ENCODE results near the gene PLPP3.

The PLPP3 gene

DNA sequence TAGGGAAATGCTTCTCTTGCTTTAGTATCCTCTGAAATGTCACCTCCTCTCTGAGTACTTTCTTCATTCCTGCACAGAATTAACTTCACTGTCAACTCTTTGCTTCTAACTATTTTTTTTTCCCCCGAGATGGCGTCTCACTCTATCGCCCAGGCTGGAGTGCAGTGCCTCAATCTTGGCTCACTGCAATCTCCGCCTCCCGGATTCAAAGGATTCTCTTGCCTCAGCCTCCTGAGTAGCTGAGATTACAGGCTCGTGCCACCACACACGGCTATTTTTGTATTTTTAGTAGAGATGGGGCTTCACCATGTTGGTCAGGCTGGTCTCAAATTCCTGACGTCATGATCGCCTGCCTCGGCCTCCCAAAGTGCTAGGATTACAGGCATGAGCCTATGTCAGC is 1.4 kb upstream of the PLPP3 start:
- Histone ChIP-seq H4K91ac (ENCODE audit: low read depth, low read length) (peak overlapping the region; percentile 95), H3K4ac (ENCODE audit: low read depth, low read length) (peak overlapping the region; percentile 70), H3K4me3 (ENCODE audit: low read depth, low read length) (no peak overlapping the region), H3K36me3 (ENCODE audit: control insufficient read depth in 1 of 2, insufficient read depth in 2 of 2, low read length in 2 of 2) (peaks cover 2 to 8% of the 10 kb centered on the region in 2 experiments), H4K12ac (ENCODE audit: low read depth, low read length) (no peak overlapping the region), H3K27ac (ENCODE audit: low read depth, low read length) (peak overlapping the region; percentile 90), H2AK5ac (ENCODE audit: low read length) (peak overlapping the region; percentile 93), H3K14ac (ENCODE audit: low read length) (peak overlapping the region; percentile 92), H3K79me2 (ENCODE audit: control insufficient read depth, insufficient read depth, low read length, poor library complexity) (peaks cover 27% of the 10 kb centered on the region), H3K4me1 (ENCODE audit: control insufficient read depth in 1 of 2, insufficient read depth in 2 of 2, low read length in 2 of 2) (peaks cover 7 to 12% of the 10 kb centered on the region in 2 experiments), H3K27me3 (ENCODE audit: insufficient read depth, low read length) (no peaks in the 10 kb centered on the region), H2BK12ac (ENCODE audit: low read length) (peak overlapping the region; percentile 90), H3K4me2 (ENCODE audit: low read length) (peak overlapping the region; percentile 32), H3K79me1 (ENCODE audit: low read length) (peaks cover 42% of the 10 kb centered on the region), H3K9me3 (ENCODE audit: insufficient read depth, low read depth, low read length) (no peaks in the 10 kb centered on the region), H2BK120ac (ENCODE audit: insufficient read depth, low read length, poor library complexity) (peak overlapping the region; percentile 96), H2BK5ac (ENCODE audit: low read depth, low read length, poor library complexity) (peak overlapping the region; percentile 95), H2AFZ (ENCODE audit: insufficient read depth, low read length, poor library complexity) (peak overlapping the region; percentile 50), H3K18ac (ENCODE audit: low read length) (peak overlapping the region; percentile 88), H3K9ac (ENCODE audit: low read length) (no peak overlapping the region), H3K23ac (ENCODE audit: low read length) (no peak overlapping the region), H4K8ac (ENCODE audit: low read depth, low read length) (peak overlapping the region; percentile 49)
- DNase-seq, result peak in 1 of 2 donors; percentile 28
- no CpG with 5 or more reads among the region's 10 CpGs for WGBS (ENCODE audit: extremely low coverage, insufficient coverage, insufficient read length)

DNA sequence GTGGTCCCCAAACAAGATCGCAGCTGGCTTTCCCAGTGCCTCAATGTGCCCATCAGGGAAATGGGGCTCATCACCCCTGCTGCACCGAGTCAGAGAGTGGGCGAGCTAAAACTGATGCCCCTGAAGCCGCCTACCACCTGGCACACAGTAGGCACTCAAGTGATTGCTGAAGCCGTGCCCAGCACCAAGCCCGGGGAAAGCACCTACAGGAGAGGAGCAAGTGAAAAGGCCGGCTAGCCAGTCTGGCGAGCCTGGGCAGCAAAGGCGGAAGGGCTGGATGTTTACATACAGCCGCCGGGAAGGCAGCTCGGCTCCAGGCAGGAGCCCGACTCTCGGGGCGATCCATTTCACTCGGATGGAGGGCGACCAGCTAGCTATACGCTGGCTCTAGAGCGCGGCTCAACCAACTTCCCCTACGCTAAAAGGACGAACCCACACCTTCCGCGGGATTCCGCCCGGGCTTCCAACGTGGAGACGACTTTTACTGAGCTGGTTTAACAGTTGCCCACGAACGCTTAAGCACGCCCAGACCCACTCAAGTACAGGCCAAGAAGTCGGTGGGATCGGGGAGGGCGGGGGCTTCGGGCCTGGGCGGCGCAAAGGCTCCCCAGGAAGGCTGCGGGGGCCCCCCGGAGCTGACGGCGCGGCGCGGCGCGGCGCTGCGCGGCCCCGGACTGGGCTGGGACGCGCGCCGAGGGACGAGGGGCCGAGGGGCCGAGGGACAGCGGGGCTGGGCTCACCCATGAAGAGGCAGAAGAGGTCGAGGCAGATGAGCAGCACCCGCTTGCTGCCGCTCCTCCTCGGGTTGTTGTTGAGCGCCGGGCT is 1.0 kb downstream of the PLPP3 start:
- H3K36me3 ChIP-seq (ENCODE audit: control insufficient read depth in 1 of 2, insufficient read depth in 2 of 2, low read length in 2 of 2), result peaks cover 9 to 11% of the 10 kb centered on the region in 2 experiments
- H4K91ac ChIP-seq (ENCODE audit: low read depth, low read length), result peak overlapping the region; percentile 96
- H2BK12ac ChIP-seq (ENCODE audit: low read length), result peak overlapping the region; percentile 87
- H3K4me2 ChIP-seq (ENCODE audit: low read length), result peak overlapping the region; percentile 58
- peaks cover 37% of the 10 kb centered on the region for H3K79me2 ChIP-seq (ENCODE audit: control insufficient read depth, insufficient read depth, low read length, poor library complexity)
- H3K4ac ChIP-seq (ENCODE audit: low read depth, low read length), result peak overlapping the region; percentile 97
- peak overlapping the region; percentile 95 for H2BK120ac ChIP-seq (ENCODE audit: insufficient read depth, low read length, poor library complexity)
- H4K12ac ChIP-seq (ENCODE audit: low read depth, low read length), result peak overlapping the region; percentile 82
- DNase-seq, result peak; percentile 31 to 60
- peak overlapping the region; percentile 99 for H2BK5ac ChIP-seq (ENCODE audit: low read depth, low read length, poor library complexity)
- no CpG with 5 or more reads among the region's 64 CpGs for WGBS (ENCODE audit: extremely low coverage, insufficient coverage, insufficient read length)
- peak overlapping the region; percentile 96 for H4K8ac ChIP-seq (ENCODE audit: low read depth, low read length)
- H3K23ac ChIP-seq (ENCODE audit: low read length), result no peak overlapping the region
- peak overlapping the region; percentile 94 for H2AK5ac ChIP-seq (ENCODE audit: low read length)
- H3K79me1 ChIP-seq (ENCODE audit: low read length), result peaks cover 35% of the 10 kb centered on the region
- H3K14ac ChIP-seq (ENCODE audit: low read length), result peak overlapping the region; percentile 100
- peak overlapping the region; percentile 96 for H3K9ac ChIP-seq (ENCODE audit: low read length)
- peak overlapping the region; percentile 94 for H3K4me3 ChIP-seq (ENCODE audit: low read depth, low read length)
- peak overlapping the region; percentile 95 for H3K27ac ChIP-seq (ENCODE audit: low read depth, low read length)
- no peaks in the 10 kb centered on the region for H3K27me3 ChIP-seq (ENCODE audit: insufficient read depth, low read length)
- H3K9me3 ChIP-seq (ENCODE audit: insufficient read depth, low read depth, low read length), result no peaks in the 10 kb centered on the region
- peak overlapping the region; percentile 87 for H3K18ac ChIP-seq (ENCODE audit: low read length)
- H3K4me1 ChIP-seq (ENCODE audit: control insufficient read depth in 1 of 2, insufficient read depth in 2 of 2, low read length in 2 of 2), result peaks cover 9 to 16% of the 10 kb centered on the region in 2 experiments
- peak overlapping the region; percentile 86 for H2AFZ ChIP-seq (ENCODE audit: insufficient read depth, low read length, poor library complexity)

DNA sequence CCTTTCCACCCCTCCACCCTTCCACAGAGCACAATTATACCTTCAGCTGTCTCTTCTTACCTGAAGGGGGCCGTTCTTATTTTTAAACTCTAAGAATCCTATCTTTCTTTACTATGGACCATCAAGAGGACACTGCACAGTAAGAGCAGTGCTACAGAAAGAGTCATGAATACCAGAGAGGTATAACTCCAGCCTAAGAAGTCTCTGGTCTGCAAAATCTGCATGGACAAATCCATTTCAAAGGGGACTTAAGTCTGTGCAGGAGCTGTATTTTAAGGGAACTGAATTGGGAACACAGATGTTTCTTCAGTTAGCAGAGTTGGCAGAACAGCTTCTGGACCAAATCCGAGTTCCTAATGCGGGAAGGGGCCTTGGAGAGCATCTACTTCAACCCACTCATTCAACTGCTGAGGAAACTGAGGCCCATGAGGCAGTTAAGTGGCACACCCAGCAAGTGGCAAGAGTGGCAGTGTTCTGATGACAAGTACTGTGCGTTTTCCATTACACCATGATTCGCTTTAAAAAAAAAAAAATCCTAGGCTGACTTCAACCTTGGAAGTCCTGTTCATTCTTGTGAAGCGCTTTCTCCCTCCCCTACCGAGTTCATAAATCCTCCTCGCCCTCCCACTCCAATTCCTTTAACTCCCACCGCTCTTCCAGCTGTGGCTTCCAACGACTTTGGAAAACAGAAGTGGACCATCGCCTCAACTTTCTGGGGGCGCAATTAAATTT is 1.8 kb downstream of the PLPP3 start:
- H3K4me2 ChIP-seq (ENCODE audit: low read length), result peak overlapping the region; percentile 58
- H2AFZ ChIP-seq (ENCODE audit: insufficient read depth, low read length, poor library complexity), result peak overlapping the region; percentile 82
- H4K8ac ChIP-seq (ENCODE audit: low read depth, low read length), result peak overlapping the region; percentile 96
- peaks cover 9 to 16% of the 10 kb centered on the region in 2 experiments for H3K4me1 ChIP-seq (ENCODE audit: control insufficient read depth in 1 of 2, insufficient read depth in 2 of 2, low read length in 2 of 2)
- peaks cover 9 to 11% of the 10 kb centered on the region in 2 experiments for H3K36me3 ChIP-seq (ENCODE audit: control insufficient read depth in 1 of 2, insufficient read depth in 2 of 2, low read length in 2 of 2)
- peak overlapping the region; percentile 94 for H2AK5ac ChIP-seq (ENCODE audit: low read length)
- no CpG with 5 or more reads among the region's 12 CpGs for WGBS (ENCODE audit: extremely low coverage, insufficient coverage, insufficient read length)
- peaks cover 37% of the 10 kb centered on the region for H3K79me2 ChIP-seq (ENCODE audit: control insufficient read depth, insufficient read depth, low read length, poor library complexity)
- peak overlapping the region; percentile 99 for H2BK5ac ChIP-seq (ENCODE audit: low read depth, low read length, poor library complexity)
- no peaks in the 10 kb centered on the region for H3K9me3 ChIP-seq (ENCODE audit: insufficient read depth, low read depth, low read length)
- no peaks in the 10 kb centered on the region for H3K27me3 ChIP-seq (ENCODE audit: insufficient read depth, low read length)
- H3K4me3 ChIP-seq (ENCODE audit: low read depth, low read length), result peak overlapping the region; percentile 94
- H4K91ac ChIP-seq (ENCODE audit: low read depth, low read length), result peak overlapping the region; percentile 96
- H2BK120ac ChIP-seq (ENCODE audit: insufficient read depth, low read length, poor library complexity), result peak overlapping the region; percentile 95
- H3K4ac ChIP-seq (ENCODE audit: low read depth, low read length), result peak overlapping the region; percentile 97
- H3K27ac ChIP-seq (ENCODE audit: low read depth, low read length), result peak overlapping the region; percentile 95
- DNase-seq, result no peak
- peak overlapping the region; percentile 87 for H3K18ac ChIP-seq (ENCODE audit: low read length)
- H3K9ac ChIP-seq (ENCODE audit: low read length), result peak overlapping the region; percentile 96
- H4K12ac ChIP-seq (ENCODE audit: low read depth, low read length), result peak overlapping the region; percentile 82
- peak overlapping the region; percentile 100 for H3K14ac ChIP-seq (ENCODE audit: low read length)
- no peak overlapping the region for H3K23ac ChIP-seq (ENCODE audit: low read length)
- H3K79me1 ChIP-seq (ENCODE audit: low read length), result peaks cover 33% of the 10 kb centered on the region
- H2BK12ac ChIP-seq (ENCODE audit: low read length), result peak overlapping the region; percentile 87

DNA sequence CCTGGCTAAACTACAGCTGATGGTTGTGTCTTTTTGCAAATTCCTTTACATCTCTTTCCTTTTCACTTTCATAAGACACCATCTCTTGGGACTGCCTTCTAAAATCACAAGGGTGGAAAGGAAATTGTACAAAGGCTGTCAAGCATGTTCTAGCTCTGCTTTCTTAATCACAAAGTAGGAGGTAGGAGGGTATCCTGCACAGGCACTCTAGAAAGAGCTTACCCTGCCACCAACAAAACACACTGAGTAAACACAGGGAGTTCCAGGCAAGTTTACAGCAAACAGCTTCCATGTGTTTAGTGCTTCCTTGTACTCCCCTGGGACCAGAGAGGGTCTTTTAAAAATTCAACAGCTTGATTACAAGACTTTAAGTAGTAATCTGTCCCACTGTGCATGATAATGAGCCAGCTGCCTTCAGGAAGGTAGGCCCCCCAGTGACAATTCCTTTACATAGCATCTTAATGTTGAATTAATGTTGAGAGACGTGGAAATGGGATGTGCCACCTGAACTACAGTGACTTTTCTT is 2.4 kb downstream of the PLPP3 start:
- no peak overlapping the region for H4K8ac ChIP-seq (ENCODE audit: low read depth, low read length)
- no peak overlapping the region for H4K91ac ChIP-seq (ENCODE audit: low read depth, low read length)

More for the DNA sequence above, 2.4 kb downstream of the PLPP3 start:
- Histone ChIP-seq H3K27ac (ENCODE audit: low read depth, low read length) (peak overlapping the region; percentile 95), H2BK12ac (ENCODE audit: low read length) (no peak overlapping the region), H3K9ac (ENCODE audit: low read length) (peak overlapping the region; percentile 18), H3K79me2 (ENCODE audit: control insufficient read depth, insufficient read depth, low read length, poor library complexity) (peaks cover 40% of the 10 kb centered on the region), H2BK120ac (ENCODE audit: insufficient read depth, low read length, poor library complexity) (no peak overlapping the region), H3K4me1 (ENCODE audit: control insufficient read depth in 1 of 2, insufficient read depth in 2 of 2, low read length in 2 of 2) (peaks cover 9 to 18% of the 10 kb centered on the region in 2 experiments), H3K9me3 (ENCODE audit: insufficient read depth, low read depth, low read length) (no peaks in the 10 kb centered on the region), H4K12ac (ENCODE audit: low read depth, low read length) (no peak overlapping the region), H2AFZ (ENCODE audit: insufficient read depth, low read length, poor library complexity) (no peak overlapping the region), H3K4me2 (ENCODE audit: low read length) (peak overlapping the region; percentile 58), H3K23ac (ENCODE audit: low read length) (no peak overlapping the region), H3K79me1 (ENCODE audit: low read length) (peaks cover 31% of the 10 kb centered on the region), H3K14ac (ENCODE audit: low read length) (no peak overlapping the region), H2BK5ac (ENCODE audit: low read depth, low read length, poor library complexity) (peak overlapping the region; percentile 45), H2AK5ac (ENCODE audit: low read length) (no peak overlapping the region), H3K18ac (ENCODE audit: low read length) (no peak overlapping the region), H3K27me3 (ENCODE audit: insufficient read depth, low read length) (no peaks in the 10 kb centered on the region), H3K36me3 (ENCODE audit: control insufficient read depth in 1 of 2, insufficient read depth in 2 of 2, low read length in 2 of 2) (peaks cover 11 to 12% of the 10 kb centered on the region in 2 experiments), H3K4me3 (ENCODE audit: low read depth, low read length) (peak overlapping the region; percentile 58), H3K4ac (ENCODE audit: low read depth, low read length) (peak overlapping the region; percentile 46)
- WGBS (ENCODE audit: extremely low coverage, insufficient coverage, insufficient read length), result no CpG with 5 or more reads among the region's 1 CpG
- peak in 1 of 2 donors; percentile 37 for DNase-seq

Data from trophoblast cell (in vitro differentiated cells and primary cell).